Cortex of kidney (tissue), 1 donor: ENCODE results near the gene MRAP.

Experiments used
- DNase-seq: peaks from one replicate; lab custom pipeline; 2025; lab: John Stamatoyannopoulos, UW

The MRAP gene

GRCh38 chr21:32349333-32349944, 50.8 kb downstream of the MRAP start:
- DNase-seq: no peak

- DNase-seq: no peak
Measured at GRCh38 chr21:32350211-32350980, 51.7 kb downstream of the MRAP start.

GRCh38 chr21:32350981-32351380, 52.3 kb downstream of the MRAP start:
- no peak for DNase-seq

- DNase-seq: no peak
Measured at GRCh38 chr21:32351428-32351827, 52.8 kb downstream of the MRAP start.

- no peak for DNase-seq
Measured at GRCh38 chr21:32352526-32352925, 53.9 kb downstream of the MRAP start.

- no peak for DNase-seq
Measured at GRCh38 chr21:32353002-32353711, 54.5 kb downstream of the MRAP start.

GRCh38 chr21:32356874-32357395, 58.3 kb downstream of the MRAP start:
- DNase-seq: no peak

- DNase-seq: no peak
Measured at GRCh38 chr21:32359719-32360260, 61.1 kb downstream of the MRAP start.

GRCh38 chr21:32360401-32360975, 61.8 kb downstream of the MRAP start:
- DNase-seq: no peak
